Stimulated activated CD4-positive, alpha-beta T cell treated with anti-CD3 and anti-CD28 coated beads, Interleukin-1b, Interleukin-23, amount 100 ng/mL, for 24 hours (primary cell): ENCODE measurements around the gene SOCS4.
A peak's percentile ranks its signal among the peaks of the same experiment; 100 is the strongest.
"Not testable (repeated sequence)": the region's sequence is repeated elsewhere in the genome, so short reads cannot be mapped to it uniquely, and the experiment has no call there.

ENCODE experiments used
- DNase-seq, 4 experiments: peaks; one replicate each; pipeline ENCODE4 v3.0.0-alpha.2; 2020; ENCODE audit warnings: low read depth in 4 of 4, low spot score in 1 of 4

SOCS4 gene

GRCh38 chr14:55026793-55027561, at the start of gene SOCS4, which contains the start of gene WDHD1:
TSS of gene SOCS4 (plus strand) at chr14:55027236. CDS start at chr14:55043042, 15,806 bp downstream.
TSS of gene WDHD1 (minus strand) at chr14:55027099. CDS start at chr14:55026787, 312 bp downstream.
- peak; percentile 91 to 98 (median 96) for DNase-seq

GRCh38 chr14:54979039-54979438, 48.0 kb upstream of the SOCS4 start:
- DNase-seq: no peak

- no peak for DNase-seq
Observed at GRCh38 chr14:54981698-54982097, 45.3 kb upstream of the SOCS4 start.

- no peak for DNase-seq
Observed at GRCh38 chr14:54985156-54985555, 41.9 kb upstream of the SOCS4 start.

- DNase-seq: no peak
Observed at GRCh38 chr14:55000381-55000780, 26.7 kb upstream of the SOCS4 start.

- no peak for DNase-seq
Observed at GRCh38 chr14:55005071-55005470, 22.0 kb upstream of the SOCS4 start.

GRCh38 chr14:55015006-55015405, 12.0 kb upstream of the SOCS4 start:
- DNase-seq: no peak

- DNase-seq: no peak
Observed at GRCh38 chr14:55019968-55020554, 7.0 kb upstream of the SOCS4 start.

- not testable (repeated sequence) for DNase-seq
Observed at GRCh38 chr14:55024365-55024764, 2.7 kb upstream of the SOCS4 start.

GRCh38 chr14:55025948-55026347, 1.1 kb upstream of the SOCS4 start:
- DNase-seq: no peak

GRCh38 chr14:55026441-55026792, 619 bp upstream of the SOCS4 start:
- no peak for DNase-seq

GRCh38 chr14:55028066-55028465, 1.0 kb downstream of the SOCS4 start:
- DNase-seq: no peak

GRCh38 chr14:55028476-55028875, 1.4 kb downstream of the SOCS4 start:
- DNase-seq: no peak

- DNase-seq: no peak
Observed at GRCh38 chr14:55031190-55031589, 4.2 kb downstream of the SOCS4 start.

- not testable (repeated sequence) for DNase-seq
Observed at GRCh38 chr14:55037995-55038394, 11.0 kb downstream of the SOCS4 start.

- no peak for DNase-seq
Observed at GRCh38 chr14:55038708-55039107, 11.7 kb downstream of the SOCS4 start.

GRCh38 chr14:55043528-55043927, 16.5 kb downstream of the SOCS4 start:
- no peak for DNase-seq

- DNase-seq: no peak
Observed at GRCh38 chr14:55045087-55045486, 18.1 kb downstream of the SOCS4 start.

- no peak for DNase-seq
Observed at GRCh38 chr14:55047301-55048053, 20.4 kb downstream of the SOCS4 start.

- no peak for DNase-seq
Observed at GRCh38 chr14:55048900-55049436, 21.9 kb downstream of the SOCS4 start.

- no peak for DNase-seq
Observed at GRCh38 chr14:55051165-55051422, 24.1 kb downstream of the SOCS4 start.
